Endometrium (tissue), 2 donors: Measurements from ENCODE around the gene DRC7.
"Not testable (repeated sequence)": the region's sequence is repeated elsewhere in the genome, so short reads cannot be mapped to it uniquely, and the experiment has no call there.

Experiments used
- FAIRE-seq: peaks from 2 replicates; lab custom pipeline; 2012; peaks lifted over from hg19 to GRCh38; lab: Jason Lieb, UNC
- donor health status: control.
- donor health status: control.

Gene DRC7

GRCh38 chr16:57711993-57712392 lies 17.4 kb downstream of the DRC7 start:
- no peak for FAIRE-seq

- FAIRE-seq: not testable (repeated sequence)
Observed at GRCh38 chr16:57712569-57712968, 18.0 kb downstream of the DRC7 start.

GRCh38 chr16:57713596-57713995 lies 19.0 kb downstream of the DRC7 start:
- FAIRE-seq: no peak

GRCh38 chr16:57714047-57714446 lies 19.4 kb downstream of the DRC7 start:
- FAIRE-seq: no peak

- no peak for FAIRE-seq
Observed at GRCh38 chr16:57720142-57720575, 25.6 kb downstream of the DRC7 start.

GRCh38 chr16:57721356-57722209 lies 27.0 kb downstream of the DRC7 start:
- FAIRE-seq: no peak

- no peak for FAIRE-seq
Observed at GRCh38 chr16:57722210-57722499, 27.5 kb downstream of the DRC7 start.

- FAIRE-seq: no peak
Observed at GRCh38 chr16:57722651-57723050, 28.0 kb downstream of the DRC7 start.

GRCh38 chr16:57723170-57723569 lies 28.6 kb downstream of the DRC7 start:
- FAIRE-seq: no peak

GRCh38 chr16:57724531-57724930 lies 29.9 kb downstream of the DRC7 start:
- FAIRE-seq: no peak

- no peak for FAIRE-seq
Observed at GRCh38 chr16:57725151-57725550, 30.5 kb downstream of the DRC7 start.

GRCh38 chr16:57725554-57725953 lies 30.9 kb downstream of the DRC7 start:
- FAIRE-seq: no peak

- FAIRE-seq: no peak
Observed at GRCh38 chr16:57725976-57726375, 31.4 kb downstream of the DRC7 start.

- FAIRE-seq: no peak
Observed at GRCh38 chr16:57726433-57726947, 31.9 kb downstream of the DRC7 start.

- no peak for FAIRE-seq
Observed at GRCh38 chr16:57727610-57728009, 33.0 kb downstream of the DRC7 start.

GRCh38 chr16:57728336-57729181 lies 34.0 kb downstream of the DRC7 start:
- no peak for FAIRE-seq

- no peak for FAIRE-seq
Observed at GRCh38 chr16:57729182-57729484, 34.5 kb downstream of the DRC7 start.

GRCh38 chr16:57729852-57730251 lies 35.2 kb downstream of the DRC7 start:
- FAIRE-seq: not testable (repeated sequence)

GRCh38 chr16:57730771-57731730 lies 36.4 kb downstream of the DRC7 start:
- FAIRE-seq: no peak

- FAIRE-seq: no peak
Observed at GRCh38 chr16:57732037-57732436, 37.4 kb downstream of the DRC7 start.

GRCh38 chr16:57732714-57733113 lies 38.1 kb downstream of the DRC7 start:
- no peak for FAIRE-seq

GRCh38 chr16:57734308-57734924 lies 39.8 kb downstream of the DRC7 start:
- FAIRE-seq: no peak
